Activated CD8-positive, alpha-beta memory T cell treated with anti-CD3 and anti-CD28 coated beads for 4 hours (primary cell): Measurements from ENCODE around the gene SLC25A39.

Experiments used
- DNase-seq, 2 donors: peaks; one replicate each; pipeline ENCODE4 v3.0.0-alpha.2; 2020; ENCODE audit warnings: low read depth in 2 of 2

Gene SLC25A39

DNA sequence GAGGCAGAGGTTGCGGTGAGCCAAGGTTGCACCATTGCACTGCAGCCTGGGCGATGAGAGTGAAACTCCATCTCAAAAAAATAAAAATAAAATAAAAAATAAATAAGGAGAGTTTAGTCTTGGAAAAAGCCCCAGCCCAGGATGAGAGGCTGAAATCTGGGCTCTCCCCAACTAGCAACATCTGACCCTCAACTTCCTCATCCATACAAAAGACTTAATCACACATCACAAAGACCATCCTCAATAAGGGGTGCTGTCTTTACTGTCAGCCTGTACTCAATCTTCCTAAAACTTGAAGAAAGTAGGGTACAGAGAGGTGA, 45.3 kb downstream of the SLC25A39 start:
- DNase-seq = no peak

- no peak for DNase-seq
Observed at GRCh38 chr17:44277976-44278375, 46.6 kb downstream of the SLC25A39 start.

- no peak for DNase-seq
Observed at GRCh38 chr17:44273607-44274006, 51.0 kb downstream of the SLC25A39 start.

DNA sequence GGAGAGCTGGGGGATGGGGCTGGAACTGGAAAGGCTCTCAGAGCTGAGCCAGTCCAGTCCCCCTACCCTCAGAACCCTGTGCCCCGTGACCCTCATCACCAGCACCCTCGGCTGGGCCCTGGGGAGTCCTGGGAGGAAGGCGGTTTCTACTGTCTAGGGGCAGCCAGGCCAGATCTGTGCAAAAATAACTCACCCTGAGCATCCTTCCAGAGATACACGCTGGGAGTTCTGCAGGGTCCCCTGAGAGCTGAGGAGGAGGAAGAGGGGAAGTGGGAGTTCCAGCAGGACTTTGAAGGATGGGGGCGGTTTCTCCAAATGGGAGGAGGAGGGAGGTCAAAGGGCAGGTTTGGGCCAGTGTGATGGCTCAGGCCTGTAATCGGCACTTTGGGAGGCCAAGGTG, 51.7 kb downstream of the SLC25A39 start:
- DNase-seq = no peak

GRCh38 chr17:44272321-44272951, 52.2 kb downstream of the SLC25A39 start:
- DNase-seq = no peak
